Prostate gland (tissue), 2 donors: ENCODE data around the gene ACTL7B.

Source experiments
- POLR2AphosphoS5 ChIP-seq: sonication (generic); formaldehyde crosslinking; IDR thresholded peaks from one replicate; pipeline ENCODE4 v1.6.1; 2017; ENCODE audit warnings: antibody characterized with exemption
- TF ChIP-seq, protein P1 (sequence below), 4 experiments: fragments of 200-600 bp in 2 of 4; fragments of 450-650 bp in 2 of 4; sonication (generic) in 2 of 4; IDR thresholded peaks; 1 replicate in 3 of 4; 2 replicates in 1 of 4; pipeline ENCODE4 v1.5.1; 2016 to 2019; ENCODE audit warnings: antibody characterized with exemption in 4 of 4, mild to moderate bottlenecking in 2 of 4, moderate library complexity in 2 of 4

DNA sequence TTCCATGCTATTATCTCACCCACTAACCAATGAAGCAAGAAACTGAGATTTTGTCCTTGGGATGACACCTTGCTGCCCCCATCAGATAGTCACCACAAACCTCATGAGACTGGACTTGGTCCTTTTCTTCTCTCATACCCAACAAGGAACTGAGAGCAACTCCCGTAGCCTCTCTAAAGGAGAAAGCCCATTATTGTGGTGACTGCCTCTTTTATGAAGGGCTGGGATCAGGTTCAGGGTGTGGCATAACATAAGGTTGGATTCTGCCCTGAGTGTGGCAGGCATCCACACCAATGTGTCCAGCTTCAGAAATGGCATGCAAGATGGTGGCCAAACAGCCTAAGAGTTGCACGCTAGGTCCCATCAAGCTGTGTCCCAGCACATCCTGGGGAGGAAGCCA lies 5.0 kb upstream of the ACTL7B start:
- no peak for TF ChIP-seq POLR2AphosphoS5
- TF ChIP-seq, protein P1, sequence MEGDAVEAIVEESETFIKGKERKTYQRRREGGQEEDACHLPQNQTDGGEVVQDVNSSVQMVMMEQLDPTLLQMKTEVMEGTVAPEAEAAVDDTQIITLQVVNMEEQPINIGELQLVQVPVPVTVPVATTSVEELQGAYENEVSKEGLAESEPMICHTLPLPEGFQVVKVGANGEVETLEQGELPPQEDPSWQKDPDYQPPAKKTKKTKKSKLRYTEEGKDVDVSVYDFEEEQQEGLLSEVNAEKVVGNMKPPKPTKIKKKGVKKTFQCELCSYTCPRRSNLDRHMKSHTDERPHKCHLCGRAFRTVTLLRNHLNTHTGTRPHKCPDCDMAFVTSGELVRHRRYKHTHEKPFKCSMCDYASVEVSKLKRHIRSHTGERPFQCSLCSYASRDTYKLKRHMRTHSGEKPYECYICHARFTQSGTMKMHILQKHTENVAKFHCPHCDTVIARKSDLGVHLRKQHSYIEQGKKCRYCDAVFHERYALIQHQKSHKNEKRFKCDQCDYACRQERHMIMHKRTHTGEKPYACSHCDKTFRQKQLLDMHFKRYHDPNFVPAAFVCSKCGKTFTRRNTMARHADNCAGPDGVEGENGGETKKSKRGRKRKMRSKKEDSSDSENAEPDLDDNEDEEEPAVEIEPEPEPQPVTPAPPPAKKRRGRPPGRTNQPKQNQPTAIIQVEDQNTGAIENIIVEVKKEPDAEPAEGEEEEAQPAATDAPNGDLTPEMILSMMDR (IDR thresholded peaks at IDR 0.05) = no peak
